Measurements from ENCODE around the gene LAMC2.

LAMC2 gene

DNA sequence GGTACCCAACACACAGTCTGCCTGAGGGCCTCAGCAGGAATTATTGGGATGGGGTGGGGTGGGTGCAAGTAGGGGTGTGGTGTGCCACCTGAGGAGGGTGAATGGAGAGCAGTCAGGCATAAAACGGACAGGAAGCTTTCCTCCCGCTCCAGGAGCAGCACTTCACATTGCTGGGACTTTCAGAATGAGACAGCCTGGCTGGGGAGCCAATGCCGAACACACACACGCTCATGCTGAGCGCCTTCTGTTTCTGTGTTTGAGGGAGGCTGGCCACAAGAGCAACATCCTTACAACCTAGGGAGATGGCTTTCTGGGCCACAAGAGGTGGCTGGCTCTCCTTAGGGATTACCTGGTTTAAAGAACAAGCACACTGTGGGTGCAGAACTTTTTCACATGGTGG, 98.0 kb downstream of the LAMC2 start:
- no peak for DNase-seq (ENCODE audit: low read depth)

DNA sequence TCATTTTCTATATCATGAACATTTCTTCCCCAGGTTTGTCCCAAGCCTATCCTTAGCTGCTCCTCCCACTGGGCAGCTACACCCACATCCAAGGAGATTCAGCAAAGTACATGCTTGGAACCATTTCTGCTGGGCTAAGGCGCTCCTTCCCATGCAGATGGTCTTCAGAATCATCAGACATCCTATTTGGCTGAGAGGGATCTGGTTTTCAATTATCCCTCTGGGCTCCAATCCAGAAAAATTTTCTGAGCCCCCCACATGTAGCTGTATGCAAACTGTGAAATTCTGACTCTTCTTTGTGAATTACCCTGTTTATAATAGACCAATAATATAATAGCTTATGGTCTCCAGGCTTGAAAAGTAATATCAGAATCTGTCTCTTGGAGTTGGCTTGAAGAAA, 99.2 kb downstream of the LAMC2 start:
- no peak for DNase-seq (ENCODE audit: low read depth)
- no peak overlapping the region for H3K4me3 ChIP-seq (ENCODE audit: control insufficient read depth, low read depth, low read length)
- TF ChIP-seq, protein P1, sequence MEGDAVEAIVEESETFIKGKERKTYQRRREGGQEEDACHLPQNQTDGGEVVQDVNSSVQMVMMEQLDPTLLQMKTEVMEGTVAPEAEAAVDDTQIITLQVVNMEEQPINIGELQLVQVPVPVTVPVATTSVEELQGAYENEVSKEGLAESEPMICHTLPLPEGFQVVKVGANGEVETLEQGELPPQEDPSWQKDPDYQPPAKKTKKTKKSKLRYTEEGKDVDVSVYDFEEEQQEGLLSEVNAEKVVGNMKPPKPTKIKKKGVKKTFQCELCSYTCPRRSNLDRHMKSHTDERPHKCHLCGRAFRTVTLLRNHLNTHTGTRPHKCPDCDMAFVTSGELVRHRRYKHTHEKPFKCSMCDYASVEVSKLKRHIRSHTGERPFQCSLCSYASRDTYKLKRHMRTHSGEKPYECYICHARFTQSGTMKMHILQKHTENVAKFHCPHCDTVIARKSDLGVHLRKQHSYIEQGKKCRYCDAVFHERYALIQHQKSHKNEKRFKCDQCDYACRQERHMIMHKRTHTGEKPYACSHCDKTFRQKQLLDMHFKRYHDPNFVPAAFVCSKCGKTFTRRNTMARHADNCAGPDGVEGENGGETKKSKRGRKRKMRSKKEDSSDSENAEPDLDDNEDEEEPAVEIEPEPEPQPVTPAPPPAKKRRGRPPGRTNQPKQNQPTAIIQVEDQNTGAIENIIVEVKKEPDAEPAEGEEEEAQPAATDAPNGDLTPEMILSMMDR (IDR thresholded peaks at IDR 0.05; ENCODE audit: control insufficient read depth, insufficient read depth, low read depth, low read length, missing control alignments), result no peak

More for the DNA sequence above, 98.0 kb downstream of the LAMC2 start:
- no peak overlapping the region for H3K4me3 ChIP-seq (ENCODE audit: control insufficient read depth, low read depth, low read length)
- TF ChIP-seq, protein P1 (IDR thresholded peaks at IDR 0.05; ENCODE audit: control insufficient read depth, insufficient read depth, low read depth, low read length, missing control alignments), result no peak

DNA sequence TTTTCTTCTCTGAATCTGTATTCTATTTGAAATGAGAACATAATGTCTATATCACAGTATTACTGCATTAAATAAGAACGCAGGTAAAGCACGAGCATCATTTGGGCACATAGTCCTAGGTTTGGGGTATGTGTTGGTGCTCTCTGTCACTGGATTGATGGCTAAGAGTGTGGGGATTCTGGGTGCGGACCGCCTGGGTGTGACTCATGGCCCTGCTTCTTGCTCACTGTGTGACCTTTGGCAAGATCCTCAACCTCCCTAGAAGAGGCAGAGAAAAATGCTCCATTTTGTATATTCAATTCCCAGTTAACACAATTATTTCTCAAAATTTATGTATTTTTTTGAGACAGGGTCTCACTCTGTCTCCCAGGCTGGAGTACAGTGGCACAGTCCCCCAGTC, 99.7 kb downstream of the LAMC2 start:
- DNase-seq (ENCODE audit: low read depth), result no peak
- no peak overlapping the region for H3K4me3 ChIP-seq (ENCODE audit: control insufficient read depth, low read depth, low read length)
- TF ChIP-seq, protein P1 (IDR thresholded peaks at IDR 0.05; ENCODE audit: control insufficient read depth, insufficient read depth, low read depth, low read length, missing control alignments), result no peak

DNA sequence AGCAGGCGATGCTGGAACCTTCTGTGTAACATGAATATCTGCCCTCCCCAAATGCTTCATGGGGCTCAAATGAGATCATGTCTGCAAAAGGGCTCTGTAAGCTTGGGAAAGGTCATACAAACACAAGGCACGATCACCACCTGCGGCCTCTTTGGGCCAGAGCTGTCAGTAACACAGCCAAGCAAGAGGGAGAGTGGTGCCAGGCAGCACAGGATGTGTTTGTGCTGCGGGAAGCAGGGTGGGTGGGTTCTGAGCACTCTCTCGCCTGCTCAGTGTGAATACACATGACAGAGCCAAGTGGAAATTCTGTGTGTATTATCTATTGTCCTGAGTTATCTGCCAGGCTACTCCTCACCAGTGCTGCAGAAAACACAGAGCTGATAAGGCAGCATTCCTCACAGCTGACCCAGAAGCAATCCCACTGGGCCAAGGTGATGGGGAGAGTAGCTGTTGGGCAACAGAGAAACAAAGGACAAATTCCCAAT, 101.2 kb downstream of the LAMC2 start:
- H3K4me3 ChIP-seq (ENCODE audit: control insufficient read depth, low read depth, low read length), result no peak overlapping the region
- TF ChIP-seq, protein P1 (IDR thresholded peaks at IDR 0.05; ENCODE audit: control insufficient read depth, insufficient read depth, low read depth, low read length, missing control alignments), result no peak
- DNase-seq (ENCODE audit: low read depth), result no peak

DNA sequence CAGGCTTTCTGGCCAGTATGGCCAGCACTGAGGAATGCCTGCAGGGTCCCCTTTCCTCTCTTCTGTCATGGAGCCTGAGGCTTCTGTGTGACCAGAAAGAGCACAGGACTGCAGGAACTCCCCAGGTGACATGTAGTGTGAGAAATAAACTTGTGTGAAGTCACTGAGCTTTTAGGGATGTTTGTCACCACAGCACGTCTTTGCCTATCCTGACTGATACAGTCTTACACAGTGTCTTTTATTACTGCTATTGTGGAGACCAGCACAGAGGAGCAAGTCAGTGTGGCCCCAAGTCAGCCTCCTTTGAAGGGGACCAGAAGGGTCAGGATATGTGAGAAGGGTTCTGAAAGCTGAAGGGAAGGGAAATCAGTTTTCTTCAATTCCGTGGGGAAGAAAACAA, 102.5 kb downstream of the LAMC2 start:
- TF ChIP-seq, protein P1 (IDR thresholded peaks at IDR 0.05; ENCODE audit: control insufficient read depth, insufficient read depth, low read depth, low read length, missing control alignments), result no peak
- no peak for DNase-seq (ENCODE audit: low read depth)
- no peak overlapping the region for H3K4me3 ChIP-seq (ENCODE audit: control insufficient read depth, low read depth, low read length)

DNA sequence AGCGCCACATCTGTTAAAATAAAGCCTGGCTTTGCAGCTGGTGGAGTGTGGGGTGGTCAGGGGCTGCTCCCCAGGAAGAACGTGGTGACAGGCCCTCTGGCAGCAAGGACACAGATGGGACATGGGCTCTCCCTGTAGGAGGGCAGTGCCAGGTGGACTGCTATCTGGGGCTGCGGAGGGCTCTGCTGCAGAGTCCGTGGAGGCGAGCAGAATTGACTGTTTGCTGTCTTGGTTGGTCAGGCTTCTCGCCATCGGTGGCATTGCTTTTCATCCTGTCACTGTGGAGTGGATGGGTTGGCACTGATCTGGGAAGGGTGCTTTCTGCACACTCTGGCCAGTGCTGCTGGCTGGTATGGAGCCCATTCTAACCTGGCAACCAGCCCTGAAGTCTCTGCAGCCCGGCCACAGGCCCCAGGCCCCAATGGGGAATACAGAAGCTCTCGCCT, 103.0 kb downstream of the LAMC2 start:
- TF ChIP-seq, protein P1 (IDR thresholded peaks at IDR 0.05; ENCODE audit: control insufficient read depth, insufficient read depth, low read depth, low read length, missing control alignments), result no peak
- DNase-seq (ENCODE audit: low read depth), result no peak

DNA sequence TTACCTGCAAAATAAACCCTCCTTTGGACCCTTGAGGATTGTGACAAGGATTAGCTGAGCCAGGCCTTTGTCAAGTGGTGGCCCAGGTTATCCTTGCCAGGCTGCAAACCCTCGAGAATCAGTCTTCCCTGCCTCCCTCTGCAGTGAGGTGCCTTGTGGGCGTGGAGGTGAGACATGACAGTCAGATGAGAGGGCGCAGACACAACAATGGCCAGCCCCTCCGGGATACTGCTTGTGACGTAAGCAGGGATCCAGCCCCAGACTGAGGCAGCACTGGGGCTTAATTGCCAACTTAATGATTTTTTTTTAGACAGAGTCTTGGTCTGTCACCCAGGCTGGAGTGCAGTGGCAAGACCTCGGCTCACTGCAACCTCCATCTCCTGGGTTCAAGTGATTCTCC, 104.6 kb downstream of the LAMC2 start:
- TF ChIP-seq, protein P1 (IDR thresholded peaks at IDR 0.05; ENCODE audit: control insufficient read depth, insufficient read depth, low read depth, low read length, missing control alignments), result no peak
- no peak for DNase-seq (ENCODE audit: low read depth)
- no peak overlapping the region for H3K4me3 ChIP-seq (ENCODE audit: control insufficient read depth, low read depth, low read length)

More for the DNA sequence above, 103.0 kb downstream of the LAMC2 start:
- no peak overlapping the region for H3K4me3 ChIP-seq (ENCODE audit: control insufficient read depth, low read depth, low read length)
